B cell (primary cell): Measurements from ENCODE around the gene OLFM2. TPM values are rescaled to one million over a fixed set of nuclear protein-coding genes. Genes with fewer than 3 reads are reported as not detected.

ENCODE experiments used
- ATAC-seq: fragments of 200-7000 bp; cut with Tn5 transposase; one replicate; pipeline ENCODE4 v1.10.0; 2021; ENCODE audit warnings: low read depth, mild to moderate bottlenecking, moderate number of reproducible peaks, moderate library complexity
- CTCF ChIA-PET: fragments of 350-600 bp; sonication (Branson Sonifier 250); formaldehyde crosslinking; loops from one replicate; lab custom pipeline; 2021; ENCODE audit warnings: antibody characterized with exemption, inconsistent platforms; lab: Charles Lee
- POLR2A ChIA-PET: fragments of 350-600 bp; sonication (Branson Sonifier 250); formaldehyde crosslinking; loops from one replicate; lab custom pipeline; 2021; ENCODE audit warnings: antibody characterized with exemption; lab: Charles Lee
- DNase-seq: peaks from one replicate; pipeline ENCODE4 v3.0.0; 2013
- H2AFZ ChIP-seq: 2 replicates; pipeline ENCODE4 v1.6.1; 2012; ENCODE audit warnings: mild to moderate bottlenecking, low read depth, low read length; ENCODE audit not compliant: insufficient read depth, poor library complexity, severe bottlenecking
- H3K27ac ChIP-seq, 2 donors: 1 replicate in 1 of 2; 2 replicates in 1 of 2; pipeline ENCODE4 v1.5.1; 2012 to 2013; ENCODE audit warnings: low read length in 2 of 2, mild to moderate bottlenecking in 2 of 2, moderate library complexity in 1 of 2
- H3K27me3 ChIP-seq, 4 experiments: fragments of 200-600 bp in 1 of 4; sonication (generic) in 1 of 4; replicated peaks in 1 of 4; 1 replicate in 2 of 4; 2 replicates in 2 of 4; pipeline versions ENCODE4 v1.6.1 to v1.7.0; 2013 to 2016; ENCODE audit warnings: low read length in 3 of 4, mild to moderate bottlenecking in 2 of 4, mixed read lengths in 1 of 4, moderate library complexity in 1 of 4; ENCODE audit not compliant: insufficient read depth in 4 of 4, control insufficient read depth in 3 of 4; ENCODE audit errors: control extremely low read depth in 1 of 4
- H3K36me3 ChIP-seq, 2 experiments: replicated peaks in 1 of 2; 1 replicate in 1 of 2; 2 replicates in 1 of 2; pipeline versions ENCODE4 v1.6.1 to v1.7.1; 2013; ENCODE audit warnings: low read length in 1 of 2; ENCODE audit not compliant: insufficient read depth in 2 of 2, control insufficient read depth in 1 of 2; ENCODE audit errors: control extremely low read depth in 1 of 2, extremely low read depth in 1 of 2
- H3K4me1 ChIP-seq, 2 donors: fragments of 200-600 bp in 1 of 2; sonication (generic) in 1 of 2; 1 replicate in 1 of 2; 2 replicates in 1 of 2; pipeline versions ENCODE4 v1.5.1 to v1.6.1; 2013 to 2017; ENCODE audit warnings: low read length in 2 of 2; ENCODE audit not compliant: control insufficient read depth in 2 of 2, insufficient read depth in 2 of 2
- H3K4me2 ChIP-seq: replicated peaks from 2 replicates; pipeline ENCODE3; 2012; ENCODE audit warnings: mild to moderate bottlenecking, low read depth, low read length; ENCODE audit not compliant: poor library complexity, severe bottlenecking
- H3K4me3 ChIP-seq, 5 experiments: fragments of 200-600 bp in 1 of 5; sonication (generic) in 1 of 5; 1 replicate in 3 of 5; 2 replicates in 2 of 5; pipeline versions ENCODE4 v1.5.1 to v1.7.0; 2011 to 2016; ENCODE audit warnings: low read length in 4 of 5, mild to moderate bottlenecking in 4 of 5, low read depth in 2 of 5, control low read depth in 1 of 5, moderate library complexity in 1 of 5; ENCODE audit not compliant: insufficient read depth in 1 of 5; ENCODE audit errors: control extremely low read depth in 1 of 5, extremely low read depth in 1 of 5
- H3K79me2 ChIP-seq: fragments of 200-600 bp; sonication (generic); one replicate; pipeline ENCODE4 v1.6.0; 2016; ENCODE audit warnings: low read length; ENCODE audit not compliant: control insufficient read depth, insufficient read depth
- H3K9ac ChIP-seq: fragments of 200-600 bp; sonication (generic); 2 replicates; pipeline ENCODE4 v1.6.1; 2017; ENCODE audit warnings: mild to moderate bottlenecking, low read length, moderate library complexity
- H3K9me3 ChIP-seq, 3 donors: one replicate each; pipeline versions ENCODE4 v1.6.1 to v1.7.1; 2013; ENCODE audit warnings: low read length in 2 of 3; ENCODE audit not compliant: control insufficient read depth in 2 of 3, insufficient read depth in 1 of 3; ENCODE audit errors: control extremely low read depth in 1 of 3
- H4K20me1 ChIP-seq: 2 replicates; pipeline ENCODE4 v1.6.0; 2012; ENCODE audit warnings: mild to moderate bottlenecking, low read length; ENCODE audit not compliant: insufficient read depth, control insufficient read depth, poor library complexity, severe bottlenecking
- H3K27ac Mint-ChIP-seq: one replicate; pipeline ENCODE4 v1.8.0; 2021; ENCODE audit warnings: mixed read lengths
- H3K27me3 Mint-ChIP-seq: one replicate; pipeline ENCODE4 v1.8.0; 2021; ENCODE audit warnings: mixed read lengths
- H3K4me1 Mint-ChIP-seq: one replicate; pipeline ENCODE4 v1.8.0; 2021; ENCODE audit warnings: mixed read lengths
- H3K4me3 Mint-ChIP-seq: one replicate; pipeline ENCODE4 v1.8.0; 2021; ENCODE audit warnings: mixed read lengths
- H3K9me3 Mint-ChIP-seq: one replicate; pipeline ENCODE4 v1.8.0; 2022; ENCODE audit warnings: mixed read lengths; ENCODE audit not compliant: insufficient read depth
- CTCF ChIP-seq: fragments of 200-600 bp; IDR thresholded peaks from one replicate; pipeline ENCODE4 v1.8.0; 2022; ENCODE audit warnings: antibody characterized with exemption, mild to moderate bottlenecking
- EZH2 ChIP-seq: IDR thresholded peaks from 2 replicates; pipeline ENCODE4 v1.6.1; 2012; ENCODE audit warnings: borderline replicate concordance, low read depth, mild to moderate bottlenecking, moderate library complexity, low read length; ENCODE audit not compliant: insufficient read depth, poor library complexity, severe bottlenecking
- WGBS: methylation state at CpG from one replicate; pipeline ENCODE4 v1.1.5; 2013; ENCODE audit warnings: missing lambda C conversion rate; ENCODE audit not compliant: insufficient coverage; 5-methylcytosine and 5-hydroxymethylcytosine counted together
- intact Hi-C: fragments of 100-400 bp; cut with micrococcal nuclease; formaldehyde crosslinking; loops from one replicate; pipeline ENCODE4 v1.10.0; 2022
- polyA plus RNA-seq: library from polyadenylated mRNA; depleted of rRNA; stranded (reverse); fragments of >200 nt; gene quantifications from 2 replicates; pipeline ENCODE4 v1.2.3, GENCODE V29; 2012
- total RNA-seq, 2 donors: library from RNA; stranded (reverse); fragments of 120-200 nt in 1 of 2; gene quantifications; 1 replicate in 1 of 2; 2 replicates in 1 of 2; pipeline versions ENCODE4 v1.2.3 to v1.2.4, GENCODE V29; 2013 to 2022

OLFM2 gene
- total and polyA plus RNA-seq, 2 donors (not counting 1 experiment from before 2014, with no cell fraction given), result 0.15 TPM; not detected in 1

- ChIA-PET POLR2A (interaction anchor here (0.5 to 1.0 kb wide), 2 partner anchors 17 to 593 kb away, joined by 3 to 4 read pairs; partner anchors contain the start of gene FBXL12), CTCF (no interaction called here)
- Histone ChIP-seq H3K27ac (peak overlapping the region in 1 of 2 donors; percentile 51), H3K27me3 (no peaks in the 10 kb centered on the region), H3K4me3 (peak overlapping the region; percentile 44 to 71 (median 66)), H3K9ac (peak overlapping the region; percentile 74), H3K4me2 (peak overlapping the region; percentile 81), H4K20me1 (peaks cover 15% of the 10 kb centered on the region), H3K79me2 (peaks cover 65% of the 10 kb centered on the region), H3K9me3 (no peaks in the 10 kb centered on the region), H2AFZ (peak overlapping the region; percentile 90), H3K4me1 (peaks cover 7 to 15% of the 10 kb centered on the region in 2 donors), H3K36me3 (peaks cover 3 to 24% of the 10 kb centered on the region in 2 experiments)
- TF ChIP-seq CTCF (no peak), EZH2 (no peak)
- intact Hi-C loops, result loop anchor here (1.0 kb wide), 3 partner anchors 8 to 43 kb away; partner anchors contain the start of genes FBXL12 and UBL5
- no peaks in the 10 kb centered on the region for H3K27me3 Mint-ChIP-seq
- no peaks in the 10 kb centered on the region for H3K9me3 Mint-ChIP-seq
- ATAC-seq, result no peak
- 2% methylated on average over 25 of the region's 28 CpGs for WGBS
- no peak for DNase-seq
- H3K4me3 Mint-ChIP-seq, result peak overlapping the region; percentile 97
- peaks cover 14% of the 10 kb centered on the region for H3K4me1 Mint-ChIP-seq
- no peak overlapping the region for H3K27ac Mint-ChIP-seq
Observed at GRCh38 chr19:9835507-9835949, 100.8 kb downstream of the OLFM2 start.
